ENCODE results near the gene MEIS2.

DNA sequence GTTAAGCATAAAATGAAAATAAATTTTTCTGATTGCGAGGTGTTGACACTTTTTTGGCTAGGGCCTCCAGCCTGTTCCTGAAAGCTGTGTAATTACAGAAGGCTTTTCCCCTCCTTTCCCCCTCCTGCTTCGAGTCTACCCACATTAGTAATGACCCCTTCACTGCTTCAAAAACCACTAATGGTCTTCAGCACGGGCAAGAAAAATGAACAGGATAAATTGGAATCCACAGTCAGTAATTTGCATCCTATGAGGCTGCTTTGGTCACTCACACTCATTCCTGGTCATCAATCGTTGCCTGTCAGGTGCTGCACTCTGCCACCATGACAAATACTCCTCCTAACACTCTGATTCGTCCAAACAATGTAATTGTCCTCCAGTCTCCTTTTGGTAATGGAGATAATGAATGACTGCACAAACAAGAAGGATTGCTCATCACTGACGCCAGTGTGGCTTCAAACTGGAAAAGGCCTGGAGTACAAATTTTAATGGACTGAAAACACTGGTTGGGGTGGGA, 148.6 kb downstream of the MEIS2 start:
- TF ChIP-seq, protein P1, sequence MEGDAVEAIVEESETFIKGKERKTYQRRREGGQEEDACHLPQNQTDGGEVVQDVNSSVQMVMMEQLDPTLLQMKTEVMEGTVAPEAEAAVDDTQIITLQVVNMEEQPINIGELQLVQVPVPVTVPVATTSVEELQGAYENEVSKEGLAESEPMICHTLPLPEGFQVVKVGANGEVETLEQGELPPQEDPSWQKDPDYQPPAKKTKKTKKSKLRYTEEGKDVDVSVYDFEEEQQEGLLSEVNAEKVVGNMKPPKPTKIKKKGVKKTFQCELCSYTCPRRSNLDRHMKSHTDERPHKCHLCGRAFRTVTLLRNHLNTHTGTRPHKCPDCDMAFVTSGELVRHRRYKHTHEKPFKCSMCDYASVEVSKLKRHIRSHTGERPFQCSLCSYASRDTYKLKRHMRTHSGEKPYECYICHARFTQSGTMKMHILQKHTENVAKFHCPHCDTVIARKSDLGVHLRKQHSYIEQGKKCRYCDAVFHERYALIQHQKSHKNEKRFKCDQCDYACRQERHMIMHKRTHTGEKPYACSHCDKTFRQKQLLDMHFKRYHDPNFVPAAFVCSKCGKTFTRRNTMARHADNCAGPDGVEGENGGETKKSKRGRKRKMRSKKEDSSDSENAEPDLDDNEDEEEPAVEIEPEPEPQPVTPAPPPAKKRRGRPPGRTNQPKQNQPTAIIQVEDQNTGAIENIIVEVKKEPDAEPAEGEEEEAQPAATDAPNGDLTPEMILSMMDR (IDR thresholded peaks at IDR 0.05; ENCODE audit: low read depth, low read length), result no peak
- no peak for TF ChIP-seq POLR2A (IDR thresholded peaks at IDR 0.05; ENCODE audit: extremely low read depth, insufficient read length)
- TF ChIP-seq, protein P2, sequence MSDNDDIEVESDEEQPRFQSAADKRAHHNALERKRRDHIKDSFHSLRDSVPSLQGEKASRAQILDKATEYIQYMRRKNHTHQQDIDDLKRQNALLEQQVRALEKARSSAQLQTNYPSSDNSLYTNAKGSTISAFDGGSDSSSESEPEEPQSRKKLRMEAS (IDR thresholded peaks at IDR 0.05; ENCODE audit: low read depth, low read length), result no peak

Measured in NB4 (cell line).